ENCODE results near the gene CASTOR1.

CASTOR1 gene

DNA sequence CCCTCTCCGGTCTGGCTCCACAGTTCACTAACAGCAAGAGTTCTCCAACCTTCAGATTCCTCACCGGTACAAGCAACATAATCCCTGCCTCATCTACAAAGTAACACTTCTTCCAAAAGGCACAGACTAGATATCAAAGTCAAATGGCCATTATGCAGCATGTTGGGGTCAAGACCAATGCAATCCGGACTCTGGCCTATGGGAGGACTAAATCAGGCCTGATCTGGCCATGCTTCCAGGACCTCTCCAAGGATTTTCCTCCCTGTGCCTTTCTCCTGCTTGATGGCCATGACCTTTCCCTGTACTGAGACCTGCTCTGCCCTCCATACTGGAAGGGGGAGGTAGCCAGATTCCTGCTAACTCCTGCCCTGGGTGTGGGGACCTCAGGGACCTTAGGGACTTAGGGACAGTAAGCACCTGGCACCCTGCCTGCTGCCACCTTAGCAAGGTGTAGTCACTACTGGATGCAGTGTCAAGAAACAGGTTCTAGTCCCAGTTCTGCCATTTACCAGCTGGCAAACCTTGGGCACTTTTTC is 30.8 kb upstream of the CASTOR1 start:
- no peak for DNase-seq (ENCODE audit: low read depth)
- no peak overlapping the region for H3K4me3 ChIP-seq (ENCODE audit: low read length)
- TF ChIP-seq, protein P1, sequence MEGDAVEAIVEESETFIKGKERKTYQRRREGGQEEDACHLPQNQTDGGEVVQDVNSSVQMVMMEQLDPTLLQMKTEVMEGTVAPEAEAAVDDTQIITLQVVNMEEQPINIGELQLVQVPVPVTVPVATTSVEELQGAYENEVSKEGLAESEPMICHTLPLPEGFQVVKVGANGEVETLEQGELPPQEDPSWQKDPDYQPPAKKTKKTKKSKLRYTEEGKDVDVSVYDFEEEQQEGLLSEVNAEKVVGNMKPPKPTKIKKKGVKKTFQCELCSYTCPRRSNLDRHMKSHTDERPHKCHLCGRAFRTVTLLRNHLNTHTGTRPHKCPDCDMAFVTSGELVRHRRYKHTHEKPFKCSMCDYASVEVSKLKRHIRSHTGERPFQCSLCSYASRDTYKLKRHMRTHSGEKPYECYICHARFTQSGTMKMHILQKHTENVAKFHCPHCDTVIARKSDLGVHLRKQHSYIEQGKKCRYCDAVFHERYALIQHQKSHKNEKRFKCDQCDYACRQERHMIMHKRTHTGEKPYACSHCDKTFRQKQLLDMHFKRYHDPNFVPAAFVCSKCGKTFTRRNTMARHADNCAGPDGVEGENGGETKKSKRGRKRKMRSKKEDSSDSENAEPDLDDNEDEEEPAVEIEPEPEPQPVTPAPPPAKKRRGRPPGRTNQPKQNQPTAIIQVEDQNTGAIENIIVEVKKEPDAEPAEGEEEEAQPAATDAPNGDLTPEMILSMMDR (conservative IDR thresholded peaks at IDR 0.05; ENCODE audit: low read depth, low read length), result no peak

GRCh38 chr22:30318799-30319419 is 29.6 kb upstream of the CASTOR1 start:
- no peak for DNase-seq (ENCODE audit: low read depth)
- no peak overlapping the region for H3K4me3 ChIP-seq (ENCODE audit: low read length)
- TF ChIP-seq, protein P1 (conservative IDR thresholded peaks at IDR 0.05; ENCODE audit: low read depth, low read length), result no peak

DNA sequence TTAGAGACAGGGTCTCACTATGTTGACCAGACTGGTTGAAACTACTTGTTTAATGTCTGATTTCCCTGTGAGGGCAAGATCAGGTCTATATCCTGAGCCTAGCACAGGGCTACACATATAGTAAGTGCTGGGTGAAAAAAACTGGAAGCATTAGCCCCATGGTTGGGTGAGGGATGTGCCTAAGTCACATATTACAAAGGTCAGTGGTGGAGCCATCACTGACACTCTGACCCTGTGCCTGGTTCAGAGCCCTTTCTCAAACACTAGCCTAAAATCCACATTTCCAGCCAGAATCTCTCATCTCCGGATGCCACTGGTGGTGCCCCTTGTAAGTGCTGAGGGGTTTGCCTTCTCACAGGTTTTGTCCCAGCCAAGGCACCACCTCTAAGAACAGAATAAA is 28.5 kb upstream of the CASTOR1 start:
- DNase-seq (ENCODE audit: low read depth), result no peak
- TF ChIP-seq, protein P1 (conservative IDR thresholded peaks at IDR 0.05; ENCODE audit: low read depth, low read length), result no peak
- no peak overlapping the region for H3K4me3 ChIP-seq (ENCODE audit: low read length)

DNA sequence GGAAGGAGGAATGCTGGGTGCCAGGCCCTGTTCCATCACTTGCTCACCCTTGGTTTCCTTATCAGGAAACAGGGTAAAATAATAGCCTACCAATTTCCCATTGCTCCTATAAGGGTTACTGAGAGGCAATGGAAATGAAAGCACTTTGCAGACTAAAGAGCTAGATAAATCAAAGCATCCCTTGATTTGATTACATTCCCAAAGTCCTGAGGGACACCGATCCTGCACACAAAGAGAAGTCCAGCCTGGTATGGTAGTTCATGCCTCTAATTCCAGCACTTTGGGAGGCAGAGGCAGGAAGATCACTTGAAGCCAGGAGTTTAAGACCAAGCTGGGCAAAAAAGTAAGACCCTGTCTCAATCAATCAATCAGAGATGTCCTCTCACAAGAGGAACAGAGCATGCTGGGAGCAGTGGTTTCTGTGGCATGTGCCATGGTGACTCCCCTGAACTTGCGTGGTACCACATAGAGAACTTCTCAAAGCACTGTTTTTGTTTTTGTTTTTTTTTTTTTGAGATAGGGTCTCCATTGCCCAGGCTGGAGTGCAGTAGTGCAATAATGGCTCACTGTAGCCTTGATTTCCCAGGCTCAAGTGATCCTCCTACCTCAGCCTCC is 26.8 kb upstream of the CASTOR1 start:
- TF ChIP-seq, protein P1 (conservative IDR thresholded peaks at IDR 0.05; ENCODE audit: low read depth, low read length), result no peak
- no peak for DNase-seq (ENCODE audit: low read depth)
- no peak overlapping the region for H3K4me3 ChIP-seq (ENCODE audit: low read length)

GRCh38 chr22:30314915-30315314 is 25.6 kb upstream of the CASTOR1 start:
- TF ChIP-seq, protein P1 (conservative IDR thresholded peaks at IDR 0.05; ENCODE audit: low read depth, low read length), result no peak

DNA sequence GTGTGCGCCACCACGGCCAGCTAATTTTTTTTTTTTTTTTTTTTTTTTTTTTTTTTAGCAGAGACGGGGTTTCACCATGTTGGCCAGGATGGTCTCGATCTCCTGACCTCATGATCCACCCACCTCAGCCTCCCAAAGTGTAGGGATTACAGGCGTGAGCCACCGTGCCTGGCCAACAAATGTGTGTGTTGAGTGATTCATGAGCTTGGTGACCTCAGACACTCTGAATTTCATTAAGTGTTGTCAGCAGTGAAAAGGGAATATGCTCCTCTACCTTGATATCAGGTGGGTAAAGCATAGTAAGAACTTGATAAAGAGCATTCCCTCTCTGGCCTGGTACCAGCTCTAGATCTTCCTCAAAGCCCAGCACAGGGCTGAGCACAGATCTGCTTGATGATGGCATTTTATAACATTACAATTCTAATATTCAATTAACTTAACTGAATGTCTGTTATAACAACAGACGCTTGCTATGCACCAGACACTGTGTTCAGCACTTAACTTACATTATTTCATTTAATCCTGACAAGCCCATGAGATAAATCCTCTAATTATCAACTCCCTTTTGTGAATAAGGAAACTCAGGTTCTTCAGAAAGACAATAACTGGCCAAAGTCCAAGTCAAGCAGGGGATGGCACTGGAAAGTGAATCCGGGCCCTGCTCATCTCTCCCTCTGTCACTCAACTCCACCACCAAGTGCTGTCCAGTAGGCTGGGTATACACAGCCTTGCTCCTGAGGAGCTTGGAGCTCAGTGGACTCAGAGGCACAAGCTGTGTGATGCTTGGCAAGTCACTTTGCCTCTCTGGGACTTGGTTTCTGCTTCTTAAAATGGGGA is 24.4 kb upstream of the CASTOR1 start:
- H3K4me3 ChIP-seq (ENCODE audit: low read length), result no peak overlapping the region
- TF ChIP-seq, protein P1 (conservative IDR thresholded peaks at IDR 0.05; ENCODE audit: low read depth, low read length), result no peak
- DNase-seq (ENCODE audit: low read depth), result no peak

More at GRCh38 chr22:30314915-30315314, 25.6 kb upstream of the CASTOR1 start:
- H3K4me3 ChIP-seq (ENCODE audit: low read length), result no peak overlapping the region
- DNase-seq (ENCODE audit: low read depth), result no peak
